HG02759 (cell line): ENCODE results near the gene ST6GALNAC3.

ENCODE experiments used
- ATAC-seq: cut with Tn5 transposase; IDR thresholded peaks from one replicate; pipeline ENCODE4 v1.9.1; 2021; ENCODE audit warnings: mild to moderate bottlenecking, moderate library complexity; ENCODE audit not compliant: unreplicated experiment

ST6GALNAC3 gene

DNA sequence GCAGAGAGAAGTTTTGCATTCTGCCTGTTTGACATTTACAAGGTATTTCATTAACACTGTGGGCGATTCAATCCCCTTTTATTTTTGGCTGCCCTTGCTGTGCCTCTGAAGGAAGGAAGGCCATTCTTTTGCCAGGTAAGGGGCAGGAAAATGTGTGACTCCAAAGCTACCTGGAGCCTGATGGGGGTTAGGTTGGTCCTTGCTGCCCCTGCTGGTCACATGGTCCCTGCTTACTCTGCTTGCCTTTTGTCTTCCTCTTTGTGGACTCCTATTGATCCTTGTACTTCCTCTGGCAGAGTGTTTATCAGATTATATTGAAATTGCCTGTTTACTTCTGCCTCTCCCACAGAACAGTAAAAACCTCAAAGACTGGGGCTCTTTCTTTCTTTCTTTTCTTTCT, 65.7 kb downstream of the ST6GALNAC3 start:
- ATAC-seq: no peak

DNA sequence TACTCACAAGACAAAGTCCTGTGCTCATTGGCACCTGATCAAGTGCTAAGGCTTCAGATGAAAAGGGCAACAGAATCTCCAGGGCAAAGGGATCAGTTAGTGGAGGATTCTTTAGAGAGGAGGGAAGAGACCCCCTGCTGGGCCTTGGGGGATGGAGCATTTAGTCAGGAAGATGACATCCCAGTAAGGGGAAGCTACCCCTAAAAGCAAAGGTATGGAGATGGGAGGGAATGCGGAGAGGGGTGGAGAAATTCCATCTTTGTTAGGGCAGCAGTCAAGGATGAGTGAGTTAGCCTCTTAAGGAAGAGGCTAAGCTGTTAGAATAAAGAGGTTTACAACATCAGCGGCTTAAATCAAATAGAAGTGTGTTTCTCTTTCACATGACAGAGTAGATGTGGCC, 67.4 kb downstream of the ST6GALNAC3 start:
- ATAC-seq: no peak

DNA sequence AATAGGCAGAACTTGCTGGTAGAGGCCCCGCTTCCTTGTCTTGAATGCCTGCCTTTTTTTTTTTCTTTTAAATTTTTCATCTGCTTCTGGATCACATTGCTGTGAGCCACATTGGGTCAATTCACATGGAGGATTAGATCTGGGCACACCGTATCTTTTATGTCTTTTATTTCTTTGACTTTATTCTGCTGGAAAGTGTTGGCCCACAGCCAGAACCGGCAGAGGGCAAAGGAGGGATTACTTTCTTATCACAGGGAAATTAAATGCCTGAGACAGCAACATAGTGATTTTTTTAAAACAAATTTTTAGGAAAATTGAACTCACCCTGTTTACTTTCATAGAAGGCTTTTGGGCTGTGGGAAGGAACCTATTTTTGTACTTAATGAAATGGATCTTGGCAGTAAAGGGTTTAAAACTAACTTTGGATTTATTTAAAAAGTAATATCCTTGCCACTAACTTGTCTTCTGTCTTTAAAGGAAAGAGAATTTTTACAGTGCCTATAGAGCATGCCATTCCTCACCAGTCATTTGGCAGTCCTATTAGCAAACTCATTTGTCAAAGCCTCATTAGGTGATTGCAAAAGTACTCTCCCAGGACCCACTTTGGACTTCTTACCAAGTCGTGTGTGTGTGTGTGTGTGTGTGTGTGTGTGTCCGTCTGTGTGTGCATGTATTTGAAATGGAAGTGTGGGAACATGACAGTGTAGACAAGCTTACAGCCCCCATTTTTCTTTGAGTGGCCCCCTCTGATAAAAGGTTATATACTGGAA, 68.4 kb downstream of the ST6GALNAC3 start:
- ATAC-seq: no peak

- ATAC-seq: no peak
These were observed 69.7 kb downstream of the ST6GALNAC3 start for GRCh38 chr1:76144247-76144646.

GRCh38 chr1:76145332-76145731, 70.8 kb downstream of the ST6GALNAC3 start:
- ATAC-seq: no peak

DNA sequence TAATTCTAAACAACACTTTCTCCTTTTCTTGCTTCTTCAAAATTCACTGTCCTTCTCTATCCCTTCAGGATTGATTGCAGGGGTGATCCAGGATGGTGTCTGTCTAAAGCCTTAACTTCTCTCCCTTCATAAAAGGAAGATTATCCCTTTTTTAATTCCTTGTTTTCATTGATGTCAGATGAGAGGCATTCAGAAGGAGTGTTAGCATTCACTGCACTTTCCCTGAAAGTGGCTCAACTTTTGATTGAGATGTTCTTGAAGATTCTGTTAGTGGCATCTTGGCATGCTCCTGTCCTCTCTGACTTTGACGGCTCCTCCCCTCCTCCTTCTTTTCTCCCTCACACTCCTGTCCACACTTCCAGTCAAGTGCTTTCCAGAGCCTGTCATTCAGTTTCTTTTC, 71.6 kb downstream of the ST6GALNAC3 start:
- ATAC-seq: no peak

DNA sequence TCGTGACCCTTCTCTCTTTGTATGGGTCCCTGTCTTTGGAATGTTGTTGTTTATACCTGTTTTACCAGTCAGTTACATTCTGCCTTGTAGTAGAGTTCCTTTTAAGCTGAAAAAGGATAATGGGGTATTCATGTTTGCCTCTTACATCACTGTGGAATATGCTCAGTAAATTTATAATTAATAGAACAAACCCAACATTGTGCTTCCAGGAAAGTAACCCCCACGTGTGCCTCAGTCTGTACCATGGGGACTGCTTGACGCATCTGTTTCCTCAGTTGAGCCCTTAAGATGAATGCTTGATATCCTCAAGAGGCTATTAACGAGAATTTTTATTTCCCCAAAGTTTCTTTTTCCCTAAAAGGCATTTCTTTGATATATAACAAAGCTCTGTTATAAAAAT, 73.4 kb downstream of the ST6GALNAC3 start:
- ATAC-seq: no peak

- ATAC-seq: no peak
These were observed 73.9 kb downstream of the ST6GALNAC3 start for GRCh38 chr1:76148460-76148859.

- no peak for ATAC-seq
These were observed 79.3 kb downstream of the ST6GALNAC3 start for GRCh38 chr1:76153841-76154205.

GRCh38 chr1:76154206-76154956, 79.8 kb downstream of the ST6GALNAC3 start:
- ATAC-seq: peak; percentile 97

DNA sequence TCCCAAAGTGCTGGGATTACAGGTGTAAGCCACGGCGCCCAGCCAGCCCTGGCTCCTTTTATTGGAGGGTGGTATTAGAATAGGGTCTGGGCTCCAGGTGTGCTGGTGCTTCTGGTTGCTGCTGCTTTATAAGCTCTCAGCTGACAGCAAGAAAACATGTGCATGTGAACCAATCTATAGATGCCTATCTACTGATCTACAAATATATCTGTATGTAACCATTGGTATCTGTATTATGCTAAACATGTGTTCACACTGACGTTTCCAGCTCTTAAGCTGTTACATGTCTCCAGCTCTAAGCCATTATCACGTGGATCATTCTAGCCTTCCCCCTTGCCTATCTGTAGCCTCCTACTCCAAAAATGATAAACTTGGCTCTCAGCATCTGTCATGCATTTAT, 82.4 kb downstream of the ST6GALNAC3 start:
- ATAC-seq: no peak

GRCh38 chr1:76158126-76158525, 83.6 kb downstream of the ST6GALNAC3 start:
- no peak for ATAC-seq

GRCh38 chr1:76160225-76160624, 85.7 kb downstream of the ST6GALNAC3 start:
- no peak for ATAC-seq

DNA sequence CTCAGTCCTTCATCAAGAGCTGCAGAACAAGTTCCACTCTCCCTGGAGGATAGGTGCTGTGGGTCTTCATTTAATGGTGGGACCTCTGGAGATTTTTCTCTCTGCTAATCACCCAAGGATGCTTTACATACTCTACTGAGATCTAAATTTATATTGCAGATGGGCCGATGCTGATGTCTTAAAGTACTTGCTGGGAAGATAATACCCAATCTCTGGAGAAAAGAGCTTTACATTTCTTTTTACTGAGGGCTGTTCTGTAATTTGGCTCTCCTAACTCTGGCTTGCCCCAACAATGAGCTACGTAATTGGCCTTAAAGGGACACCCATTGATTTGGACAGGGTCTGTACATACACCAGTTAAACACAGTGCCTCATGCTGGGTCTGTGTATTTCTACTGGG, 86.9 kb downstream of the ST6GALNAC3 start:
- ATAC-seq: no peak

- no peak for ATAC-seq
These were observed 87.7 kb downstream of the ST6GALNAC3 start for GRCh38 chr1:76162254-76162653.

- ATAC-seq: no peak
These were observed 89.6 kb downstream of the ST6GALNAC3 start for GRCh38 chr1:76164165-76164564.

DNA sequence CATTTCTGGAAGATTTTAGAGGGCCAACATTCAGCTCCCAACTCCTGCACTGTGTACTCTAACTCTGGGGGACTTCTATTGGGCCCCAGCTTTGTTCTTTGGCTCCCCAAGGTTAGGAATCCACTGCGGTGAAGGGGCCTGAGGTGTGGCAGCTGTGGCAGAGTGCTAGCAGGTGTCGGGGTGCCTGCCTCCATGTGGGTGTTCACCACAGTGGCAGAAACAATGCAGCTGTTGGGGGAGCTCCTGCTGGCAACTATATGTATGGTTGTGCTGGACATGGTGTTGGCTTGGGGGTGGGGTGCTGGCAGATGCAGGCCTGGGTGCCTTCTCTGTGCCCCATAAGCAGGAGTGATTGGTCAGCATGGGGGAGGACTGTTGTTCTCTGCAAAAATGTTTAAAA, 95.5 kb downstream of the ST6GALNAC3 start:
- ATAC-seq: no peak

- no peak for ATAC-seq
These were observed 96.0 kb downstream of the ST6GALNAC3 start for GRCh38 chr1:76170513-76170912.

GRCh38 chr1:76176000-76176399, 101.5 kb downstream of the ST6GALNAC3 start:
- no peak for ATAC-seq

DNA sequence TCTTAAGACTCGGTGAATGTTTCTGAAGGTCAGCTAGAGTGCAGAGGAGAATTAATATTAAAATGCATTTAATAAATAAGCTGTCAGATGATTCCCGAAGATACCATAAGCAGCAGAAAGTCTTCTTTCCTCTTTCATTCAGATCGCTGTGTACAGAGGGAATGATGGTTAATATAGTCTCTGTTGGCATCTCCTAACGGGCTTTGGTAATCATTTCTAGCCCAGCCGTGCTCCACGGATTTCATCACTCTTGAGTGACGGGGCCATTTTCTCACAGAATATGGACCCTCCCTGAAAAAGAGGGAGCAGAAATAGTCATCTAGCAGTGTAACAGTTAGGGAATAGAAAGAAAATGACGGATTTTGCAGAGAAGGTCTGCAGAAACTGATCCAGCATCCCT, 103.1 kb downstream of the ST6GALNAC3 start:
- ATAC-seq: no peak

DNA sequence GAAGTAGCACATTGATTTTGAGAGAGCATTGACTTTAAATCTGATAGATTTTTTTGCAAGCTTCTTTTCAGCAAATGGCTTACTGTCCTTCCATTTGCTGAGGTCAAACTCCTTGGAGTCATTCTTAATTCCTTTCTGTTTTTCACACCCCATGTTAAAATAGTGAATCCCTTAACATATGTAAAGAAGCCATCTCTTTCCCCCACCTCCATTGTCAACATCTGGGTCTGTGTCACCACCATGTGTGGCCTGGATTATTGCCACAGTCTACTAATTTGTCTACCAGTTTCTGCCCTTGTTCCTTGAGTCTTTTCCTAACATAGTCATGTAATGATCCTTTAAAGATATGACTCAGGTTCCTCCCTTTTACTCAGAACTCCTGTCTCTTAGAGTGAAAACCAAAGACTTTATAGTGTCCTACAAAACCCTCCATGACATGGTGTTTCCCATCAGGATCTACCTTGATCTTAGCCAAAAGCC, 104.7 kb downstream of the ST6GALNAC3 start:
- no peak for ATAC-seq

DNA sequence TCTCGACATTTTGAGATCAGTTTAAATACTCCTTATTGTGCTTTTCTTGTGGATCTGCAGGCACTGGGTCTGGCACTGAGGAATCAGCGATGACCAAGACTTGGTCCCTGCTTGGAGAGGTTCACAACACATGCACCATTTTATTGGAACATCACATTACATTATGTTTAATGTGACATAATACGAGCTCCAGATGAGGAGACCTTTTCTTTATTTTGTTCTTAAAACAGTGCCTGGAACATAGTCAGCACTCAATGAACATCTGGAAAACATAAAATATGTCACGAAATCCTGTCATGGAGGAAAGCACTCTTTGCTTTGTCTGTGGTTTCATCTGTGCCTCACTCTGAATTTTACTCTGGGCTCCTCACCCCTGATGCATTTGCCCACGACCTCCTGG, 110.7 kb downstream of the ST6GALNAC3 start:
- no peak for ATAC-seq
